Esophagus squamous epithelium (tissue), 4 donors: ENCODE measurements around the gene TOGARAM2.

Experiments used
- POLR2A ChIP-seq, 4 donors: fragments of 450-650 bp; IDR thresholded peaks; one replicate each; pipeline ENCODE4 v1.6.1; 2017; ENCODE audit warnings: antibody characterized with exemption in 4 of 4, mild to moderate bottlenecking in 4 of 4, moderate library complexity in 3 of 4
- TF ChIP-seq, protein P1 (sequence below), 6 experiments: fragments of 450-650 bp in 4 of 6; fragments of 200-600 bp in 2 of 6; sonication (generic) in 2 of 6; IDR thresholded peaks; one replicate each; pipeline ENCODE4 v1.5.1; 2016 to 2019; ENCODE audit warnings: antibody characterized with exemption in 6 of 6, mild to moderate bottlenecking in 4 of 6, moderate library complexity in 4 of 6

DNA sequence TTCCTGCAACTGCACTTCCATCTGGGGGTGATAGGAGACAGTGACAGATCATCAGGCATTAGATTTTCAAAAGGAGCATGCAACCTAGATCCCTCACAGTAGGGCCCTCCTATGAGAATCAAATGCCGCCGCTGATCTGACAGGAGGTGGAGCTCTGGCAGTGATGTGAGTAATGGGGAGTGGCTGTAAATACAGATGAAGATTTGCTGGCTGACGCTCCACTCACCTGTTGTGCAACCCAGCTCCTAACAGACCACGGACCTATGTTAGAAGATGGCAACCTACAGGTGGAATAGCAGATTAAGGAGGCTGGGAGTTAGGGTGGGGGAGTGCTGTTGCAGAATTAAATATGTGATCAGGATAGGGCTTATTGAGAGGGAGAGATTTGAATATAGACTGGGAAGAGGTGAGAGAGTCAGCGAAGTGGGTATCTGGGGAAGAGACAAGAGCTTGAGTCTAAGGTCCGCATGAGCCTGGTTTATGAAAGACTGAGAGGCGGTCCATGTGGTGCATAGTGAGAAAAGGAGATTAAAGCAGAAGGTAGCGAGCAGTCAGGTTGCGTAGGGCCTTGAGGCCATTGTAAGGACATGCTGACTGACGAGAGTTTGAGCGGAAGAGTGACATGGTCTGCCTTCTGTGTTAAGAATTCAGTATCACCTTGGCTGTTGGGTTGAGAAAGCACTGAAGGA is 31.3 kb upstream of the TOGARAM2 start:
- TF ChIP-seq, protein P1, sequence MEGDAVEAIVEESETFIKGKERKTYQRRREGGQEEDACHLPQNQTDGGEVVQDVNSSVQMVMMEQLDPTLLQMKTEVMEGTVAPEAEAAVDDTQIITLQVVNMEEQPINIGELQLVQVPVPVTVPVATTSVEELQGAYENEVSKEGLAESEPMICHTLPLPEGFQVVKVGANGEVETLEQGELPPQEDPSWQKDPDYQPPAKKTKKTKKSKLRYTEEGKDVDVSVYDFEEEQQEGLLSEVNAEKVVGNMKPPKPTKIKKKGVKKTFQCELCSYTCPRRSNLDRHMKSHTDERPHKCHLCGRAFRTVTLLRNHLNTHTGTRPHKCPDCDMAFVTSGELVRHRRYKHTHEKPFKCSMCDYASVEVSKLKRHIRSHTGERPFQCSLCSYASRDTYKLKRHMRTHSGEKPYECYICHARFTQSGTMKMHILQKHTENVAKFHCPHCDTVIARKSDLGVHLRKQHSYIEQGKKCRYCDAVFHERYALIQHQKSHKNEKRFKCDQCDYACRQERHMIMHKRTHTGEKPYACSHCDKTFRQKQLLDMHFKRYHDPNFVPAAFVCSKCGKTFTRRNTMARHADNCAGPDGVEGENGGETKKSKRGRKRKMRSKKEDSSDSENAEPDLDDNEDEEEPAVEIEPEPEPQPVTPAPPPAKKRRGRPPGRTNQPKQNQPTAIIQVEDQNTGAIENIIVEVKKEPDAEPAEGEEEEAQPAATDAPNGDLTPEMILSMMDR (IDR thresholded peaks at IDR 0.05): no peak
- TF ChIP-seq POLR2A (IDR thresholded peaks at IDR 0.05): no peak
